Activated CD4-positive, alpha-beta T cell treated with anti-CD3 and anti-CD28 coated beads, Interleukin-2, amount 10 ng/mL, durations not matched to agents 7 days and 5 days (primary cell): ENCODE data around the gene RCOR1. TPM values are rescaled to one million over a fixed set of nuclear protein-coding genes. Genes with fewer than 3 reads are reported as not detected.

Experiments used
- CTCF ChIA-PET: fragments of 350-600 bp; sonication (Branson Sonifier 250); formaldehyde crosslinking; loops from one replicate; lab custom pipeline; 2021; ENCODE audit warnings: antibody characterized with exemption; lab: Charles Lee
- POLR2A ChIA-PET: fragments of 350-600 bp; sonication (Branson Sonifier 250); formaldehyde crosslinking; loops from one replicate; lab custom pipeline; 2021; ENCODE audit warnings: antibody characterized with exemption; lab: Charles Lee
- DNase-seq: peaks from one replicate; pipeline ENCODE4 v3.0.0-alpha.2; 2020
- H3K27ac Mint-ChIP-seq: one replicate; pipeline ENCODE4 v1.8.0; 2021; ENCODE audit warnings: mild to moderate bottlenecking, moderate library complexity, mixed read lengths
- H3K27me3 Mint-ChIP-seq: one replicate; pipeline ENCODE4 v1.8.0; 2021; ENCODE audit warnings: mixed read lengths
- H3K36me3 Mint-ChIP-seq: one replicate; pipeline ENCODE4 v1.8.0; 2021; ENCODE audit warnings: low read depth, mixed read lengths
- H3K4me1 Mint-ChIP-seq: one replicate; pipeline ENCODE4 v1.8.0; 2021; ENCODE audit warnings: mixed read lengths
- H3K4me3 Mint-ChIP-seq: one replicate; pipeline ENCODE4 v1.8.0; 2021; ENCODE audit warnings: mild to moderate bottlenecking, moderate library complexity, mixed read lengths
- H3K9me3 Mint-ChIP-seq: one replicate; pipeline ENCODE4 v1.8.0; 2021; ENCODE audit warnings: mixed read lengths
- total RNA-seq, 2 experiments: library from RNA; stranded (reverse); gene quantifications; one replicate each; pipeline ENCODE4 v1.2.3, GENCODE V29; 2021

Gene RCOR1
- total RNA-seq, 2 experiments from 2014 or later = 21.7 to 23.7 TPM

DNA sequence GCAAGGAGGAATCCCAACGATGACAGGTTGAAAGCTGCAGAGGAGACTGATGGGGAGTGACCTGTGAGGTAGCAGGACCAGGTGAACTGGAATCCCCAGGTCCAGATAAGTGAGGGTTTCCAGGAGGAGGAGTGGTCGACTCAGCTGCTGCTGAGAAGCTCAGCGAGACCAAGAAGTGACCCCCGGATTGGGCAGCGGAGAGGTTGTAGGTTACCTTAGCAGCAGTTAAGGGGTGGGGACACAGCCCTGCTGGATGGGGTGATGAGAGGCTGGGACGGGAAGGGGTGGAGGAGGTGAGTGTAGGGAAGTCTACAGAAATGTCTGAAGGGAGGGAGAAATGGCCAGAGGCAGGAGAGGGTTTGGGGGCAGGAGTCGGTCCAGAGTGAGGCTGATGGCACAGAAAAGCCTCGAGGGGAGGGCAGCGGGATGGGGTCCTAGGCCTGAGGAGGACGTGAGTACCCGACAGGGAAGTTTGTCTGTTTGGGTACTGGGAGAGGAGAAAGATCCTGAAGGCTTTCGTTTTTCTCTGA is 2.6 kb upstream of the RCOR1 start:
- peak overlapping the region; percentile 31 for H3K27ac Mint-ChIP-seq
- CTCF ChIA-PET = no interaction called here
- peak overlapping the region; percentile 92 for H3K4me3 Mint-ChIP-seq
- no peaks in the 10 kb centered on the region for H3K9me3 Mint-ChIP-seq
- peaks cover 18% of the 10 kb centered on the region for H3K4me1 Mint-ChIP-seq
- H3K36me3 Mint-ChIP-seq = peaks cover 5% of the 10 kb centered on the region
- POLR2A ChIA-PET = no interaction called here
- DNase-seq = no peak
- peaks cover 7% of the 10 kb centered on the region for H3K27me3 Mint-ChIP-seq

DNA sequence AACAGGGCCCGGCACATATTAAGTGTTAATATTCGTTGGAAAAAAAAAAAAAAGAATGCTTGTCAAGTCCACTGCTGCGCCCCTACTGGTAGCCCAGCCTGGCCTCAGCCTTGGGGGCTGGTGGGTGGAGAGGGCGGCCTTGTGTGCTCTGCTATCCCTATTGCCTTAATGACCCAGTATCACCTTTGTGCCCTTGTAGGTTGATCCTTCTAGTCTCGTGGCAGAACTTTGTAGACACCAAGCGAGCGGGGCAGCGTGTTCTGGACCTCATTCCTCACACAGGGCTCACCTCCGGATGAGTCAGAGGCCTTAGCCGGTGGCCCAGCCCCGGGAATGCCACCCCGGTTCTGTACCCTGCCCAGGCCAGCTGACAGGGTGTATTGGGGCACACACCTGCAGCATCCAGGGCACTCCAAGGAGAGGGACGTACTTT is 1.8 kb upstream of the RCOR1 start:
- Mint-ChIP-seq H3K27me3 (peaks cover 7% of the 10 kb centered on the region), H3K9me3 (no peaks in the 10 kb centered on the region), H3K36me3 (peaks cover 5% of the 10 kb centered on the region), H3K4me3 (peak overlapping the region; percentile 92), H3K4me1 (peaks cover 24% of the 10 kb centered on the region), H3K27ac (peak overlapping the region; percentile 71)
- ChIA-PET POLR2A (interaction anchor here (0.6 kb wide), 1 partner anchor 38 kb away, joined by 9 read pairs; no protein-coding TSS in a partner anchor), CTCF (interaction anchor here (1.0 to 1.3 kb wide), 3 partner anchors 18 to 66 kb away, joined by 3 read pairs; no protein-coding TSS in a partner anchor)
- no peak for DNase-seq

DNA sequence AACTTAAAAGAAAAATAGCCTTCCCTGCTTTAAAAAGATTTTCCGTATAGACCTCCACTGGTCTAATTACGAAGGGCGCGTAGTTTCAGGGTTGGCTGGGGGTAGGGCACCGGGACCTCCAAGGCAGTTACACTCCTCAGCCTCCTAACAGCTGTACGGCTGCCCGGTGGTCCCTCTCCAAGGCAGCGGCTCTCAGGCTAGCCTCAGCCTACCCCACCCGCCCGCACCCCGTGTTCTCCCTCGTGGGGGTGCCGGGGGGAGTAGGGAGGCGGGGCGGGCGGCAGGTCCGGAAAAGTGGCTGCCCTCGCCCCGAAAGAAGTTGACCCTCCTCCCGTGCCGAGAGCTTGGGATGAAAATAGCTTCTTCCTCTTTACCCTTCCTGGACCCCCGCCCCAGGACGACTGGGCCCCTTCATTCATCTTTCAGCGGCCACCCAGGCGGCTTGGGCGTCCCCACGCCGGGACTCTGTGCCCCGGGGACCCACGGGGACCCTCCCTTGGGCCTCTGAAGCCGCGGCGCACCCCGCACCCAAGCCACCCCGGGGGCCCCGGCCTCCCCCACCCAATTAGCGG is 991 bp upstream of the RCOR1 start:
- ChIA-PET CTCF (interaction anchor here (1.0 to 1.3 kb wide), 3 partner anchors 17 to 66 kb away, joined by 3 read pairs; no protein-coding TSS in a partner anchor), POLR2A (interaction anchor here (0.6 kb wide), 1 partner anchor 37 kb away, joined by 9 read pairs; no protein-coding TSS in a partner anchor)
- H3K27me3 Mint-ChIP-seq = peaks cover 6% of the 10 kb centered on the region
- H3K4me3 Mint-ChIP-seq = peak overlapping the region; percentile 92
- no peaks in the 10 kb centered on the region for H3K9me3 Mint-ChIP-seq
- DNase-seq = peak; percentile 18
- peaks cover 25% of the 10 kb centered on the region for H3K4me1 Mint-ChIP-seq
- H3K27ac Mint-ChIP-seq = peak overlapping the region; percentile 71
- H3K36me3 Mint-ChIP-seq = peaks cover 5% of the 10 kb centered on the region

DNA sequence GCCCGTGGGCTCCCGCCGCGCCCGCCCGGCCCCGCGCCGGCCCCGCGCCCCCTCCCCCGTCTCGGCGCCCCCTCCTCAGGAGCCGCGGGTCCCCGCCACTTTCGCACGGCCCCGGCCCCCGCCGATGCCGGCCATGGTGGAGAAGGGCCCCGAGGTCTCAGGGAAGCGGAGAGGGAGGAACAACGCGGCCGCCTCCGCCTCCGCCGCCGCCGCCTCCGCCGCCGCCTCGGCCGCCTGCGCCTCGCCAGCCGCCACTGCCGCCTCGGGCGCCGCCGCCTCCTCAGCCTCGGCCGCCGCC is 263 bp downstream of the RCOR1 start:
- ChIA-PET CTCF (no interaction called here), POLR2A (no interaction called here)
- Mint-ChIP-seq H3K9me3 (no peaks in the 10 kb centered on the region), H3K27me3 (peaks cover 2% of the 10 kb centered on the region), H3K27ac (no peak overlapping the region), H3K36me3 (peaks cover 5% of the 10 kb centered on the region), H3K4me3 (peak overlapping the region; percentile 92), H3K4me1 (peaks cover 25% of the 10 kb centered on the region)
- DNase-seq = no peak

DNA sequence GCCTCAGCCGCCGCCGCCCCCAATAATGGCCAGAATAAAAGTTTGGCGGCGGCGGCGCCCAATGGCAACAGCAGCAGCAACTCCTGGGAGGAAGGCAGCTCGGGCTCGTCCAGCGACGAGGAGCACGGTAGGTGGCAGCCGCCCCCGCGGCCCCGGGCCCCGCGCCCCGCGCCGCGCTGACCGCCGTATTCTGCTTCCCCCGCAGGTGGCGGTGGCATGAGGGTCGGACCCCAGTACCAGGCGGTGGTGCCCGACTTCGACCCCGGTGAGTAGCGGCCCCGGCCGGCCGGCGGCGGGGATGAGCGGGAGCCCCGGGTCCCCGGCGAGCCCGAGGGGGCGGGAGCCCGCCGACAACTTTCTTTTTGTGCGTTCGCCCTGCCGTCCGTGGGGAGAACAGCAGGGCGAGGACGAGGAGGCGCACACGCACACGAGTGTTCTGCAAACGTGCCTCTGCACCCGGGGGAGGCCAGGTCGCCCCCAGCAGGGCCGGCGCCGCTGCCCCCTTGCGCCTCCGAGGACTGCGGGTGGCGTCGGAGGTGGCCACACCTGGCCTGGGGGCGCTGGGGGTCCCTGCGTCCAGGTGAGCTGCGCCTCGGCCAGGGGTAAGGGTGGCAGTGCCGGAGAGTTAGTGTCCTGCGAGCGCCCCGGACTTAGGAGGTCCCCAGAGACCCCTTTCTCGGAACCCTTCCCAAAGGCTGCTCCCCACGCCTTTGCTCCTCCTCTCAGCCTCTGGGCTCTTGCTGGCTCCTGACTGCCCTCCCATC is 794 bp downstream of the RCOR1 start:
- Mint-ChIP-seq H3K36me3 (peaks cover 5% of the 10 kb centered on the region), H3K9me3 (no peaks in the 10 kb centered on the region), H3K4me3 (peak overlapping the region; percentile 76), H3K27me3 (peaks cover 2% of the 10 kb centered on the region), H3K4me1 (peaks cover 25% of the 10 kb centered on the region), H3K27ac (peak overlapping the region; percentile 86)
- CTCF ChIA-PET = interaction anchor here (0.9 to 2.6 kb wide), 8 partner anchors 11 to 132 kb away, joined by 3 to 11 read pairs (median 8); no protein-coding TSS in a partner anchor
- POLR2A ChIA-PET = no interaction called here
- DNase-seq = peak; percentile 67

DNA sequence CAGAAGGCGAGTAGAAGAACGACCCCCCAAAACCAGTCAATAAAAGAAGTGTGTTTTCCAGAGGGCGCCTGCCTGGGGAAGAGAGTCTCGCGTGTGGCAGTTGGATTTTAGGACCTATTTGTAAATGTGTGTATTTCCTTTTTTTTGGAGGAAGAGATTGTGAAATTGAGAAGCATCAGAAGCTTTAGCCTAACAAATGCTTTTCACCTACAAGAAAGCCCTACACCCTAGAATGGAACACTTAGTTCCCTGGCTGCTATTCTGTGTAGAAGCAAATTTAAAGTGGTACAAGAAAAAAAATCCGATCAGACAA is 1.3 kb downstream of the RCOR1 start:
- ChIA-PET POLR2A (no interaction called here), CTCF (interaction anchor here (0.6 to 2.6 kb wide), 19 partner anchors 9 to 1216 kb away, joined by 3 to 11 read pairs (median 4); no protein-coding TSS in a partner anchor)
- Mint-ChIP-seq H3K4me3 (peak overlapping the region; percentile 76), H3K4me1 (peaks cover 25% of the 10 kb centered on the region), H3K27ac (peak overlapping the region; percentile 86), H3K9me3 (no peaks in the 10 kb centered on the region), H3K27me3 (peaks cover 2% of the 10 kb centered on the region), H3K36me3 (peaks cover 6% of the 10 kb centered on the region)
- no peak for DNase-seq

DNA sequence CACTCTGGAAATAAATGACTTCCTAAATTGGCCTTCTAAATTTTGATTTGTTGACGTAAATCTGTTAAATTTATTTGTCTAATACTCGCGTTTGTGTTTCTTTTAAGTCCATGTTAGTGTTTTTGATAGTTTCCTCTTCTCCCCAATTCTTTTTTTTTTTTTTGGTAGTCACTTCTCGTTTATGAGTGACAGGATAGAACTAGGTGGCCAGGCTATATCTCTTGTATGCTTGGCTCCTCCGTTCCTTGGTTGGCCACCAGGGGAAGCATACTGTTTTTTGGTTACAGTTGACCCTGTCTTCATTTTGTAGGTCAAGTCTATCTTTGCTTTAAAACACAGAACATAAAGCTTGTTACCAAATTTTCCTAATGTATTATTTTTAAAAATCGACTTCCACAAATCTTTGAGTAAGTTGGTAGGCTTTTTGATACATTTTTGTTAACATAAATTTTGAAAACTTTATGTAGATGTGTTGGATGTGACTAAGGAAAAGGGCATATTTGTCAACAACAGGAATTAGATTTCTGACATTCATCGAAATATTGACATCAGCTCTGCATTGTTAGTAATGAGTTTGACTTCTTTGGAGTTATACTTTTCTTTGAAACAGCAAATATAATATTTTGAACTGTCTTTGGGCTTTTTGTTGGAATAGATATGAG is 2.2 kb downstream of the RCOR1 start:
- H3K4me1 Mint-ChIP-seq = peaks cover 32% of the 10 kb centered on the region
- H3K27me3 Mint-ChIP-seq = no peaks in the 10 kb centered on the region
- CTCF ChIA-PET = interaction anchor here (0.5 to 2.6 kb wide), 27 partner anchors 8 to 1217 kb away, joined by 3 to 11 read pairs (median 4); no protein-coding TSS in a partner anchor
- H3K36me3 Mint-ChIP-seq = peaks cover 12% of the 10 kb centered on the region
- DNase-seq = peak; percentile 74
- no peaks in the 10 kb centered on the region for H3K9me3 Mint-ChIP-seq
- peak overlapping the region; percentile 76 for H3K4me3 Mint-ChIP-seq
- peak overlapping the region; percentile 77 for H3K27ac Mint-ChIP-seq
- POLR2A ChIA-PET = no interaction called here

DNA sequence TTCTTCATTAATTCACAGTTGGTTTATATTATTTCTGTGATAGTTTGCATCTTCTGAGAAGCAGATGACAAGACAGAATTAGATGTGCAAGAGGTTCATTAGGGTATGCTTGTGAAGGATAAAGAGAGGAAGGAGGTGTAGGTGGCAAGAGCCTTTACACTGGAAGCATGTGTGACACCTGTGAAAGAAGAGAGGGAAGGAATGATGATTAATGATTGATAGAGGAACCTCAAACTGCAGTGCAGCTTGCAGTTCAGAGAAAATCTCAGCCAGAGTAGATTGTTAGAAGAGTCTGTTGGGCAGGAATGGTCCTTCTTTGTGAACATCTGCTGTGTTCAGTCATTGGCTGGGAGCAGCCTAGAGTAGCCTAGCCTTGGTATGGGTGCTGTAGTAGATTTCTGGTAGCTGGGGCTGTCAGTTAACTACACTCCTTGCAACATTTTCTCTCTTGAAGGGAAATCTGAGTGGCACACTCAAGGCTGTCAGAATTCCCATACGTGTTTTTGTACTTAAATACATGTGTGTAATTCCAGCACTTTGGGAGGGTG is 9.0 kb downstream of the RCOR1 start:
- Mint-ChIP-seq H3K27ac (no peak overlapping the region), H3K27me3 (no peaks in the 10 kb centered on the region), H3K4me1 (peaks cover 32% of the 10 kb centered on the region), H3K36me3 (peaks cover 17% of the 10 kb centered on the region), H3K9me3 (no peaks in the 10 kb centered on the region), H3K4me3 (no peak overlapping the region)
- ChIA-PET POLR2A (no interaction called here), CTCF (no interaction called here)
- no peak for DNase-seq

DNA sequence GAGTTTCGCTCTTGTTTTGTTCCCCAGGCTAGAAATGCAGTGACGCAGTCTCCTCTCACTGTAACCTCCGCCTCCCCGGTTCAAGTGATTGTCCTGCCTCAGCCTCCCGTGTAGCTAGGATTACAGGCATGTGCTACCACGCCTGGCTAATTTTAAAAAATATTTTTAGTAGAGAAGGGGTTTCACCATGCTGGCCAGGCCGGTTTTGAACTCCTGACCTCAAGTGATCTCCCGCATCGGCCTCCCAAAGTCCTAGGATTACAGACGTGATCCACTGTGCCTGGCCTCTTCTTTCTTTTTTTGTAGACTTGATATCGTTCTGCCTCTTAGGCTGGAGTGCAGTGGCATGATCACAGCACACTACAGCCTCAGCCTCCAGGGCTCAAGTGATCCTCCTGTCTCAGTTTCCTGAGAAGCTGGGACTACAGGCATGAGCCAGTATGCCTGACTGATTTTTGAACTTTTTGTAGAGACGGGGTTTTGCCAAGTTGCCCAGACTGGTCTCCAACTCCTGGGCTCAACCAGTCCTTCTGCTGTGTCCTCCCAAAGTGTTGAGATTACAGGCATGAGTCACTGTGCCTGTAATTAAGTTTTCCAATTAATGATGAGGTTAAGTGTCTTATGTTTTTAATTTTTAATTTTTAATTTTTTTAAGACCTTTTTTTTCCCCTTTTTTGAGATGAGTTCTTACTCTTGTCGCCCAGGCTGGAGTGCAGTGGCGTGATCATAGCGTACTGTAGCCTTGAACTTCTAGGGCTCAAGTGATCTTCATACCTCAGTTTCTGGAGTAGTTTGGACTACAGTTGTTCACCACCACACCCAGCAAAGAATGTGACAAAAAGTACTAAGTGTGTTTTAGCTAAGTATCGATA is 10.2 kb downstream of the RCOR1 start:
- Mint-ChIP-seq H3K27ac (no peak overlapping the region), H3K36me3 (peaks cover 17% of the 10 kb centered on the region), H3K27me3 (no peaks in the 10 kb centered on the region), H3K4me3 (no peak overlapping the region), H3K9me3 (no peaks in the 10 kb centered on the region), H3K4me1 (peaks cover 34% of the 10 kb centered on the region)
- DNase-seq = no peak
- CTCF ChIA-PET = interaction anchor here (0.6 kb wide), 1 partner anchor 8 kb away, joined by 4 read pairs; no protein-coding TSS in a partner anchor
- POLR2A ChIA-PET = no interaction called here

DNA sequence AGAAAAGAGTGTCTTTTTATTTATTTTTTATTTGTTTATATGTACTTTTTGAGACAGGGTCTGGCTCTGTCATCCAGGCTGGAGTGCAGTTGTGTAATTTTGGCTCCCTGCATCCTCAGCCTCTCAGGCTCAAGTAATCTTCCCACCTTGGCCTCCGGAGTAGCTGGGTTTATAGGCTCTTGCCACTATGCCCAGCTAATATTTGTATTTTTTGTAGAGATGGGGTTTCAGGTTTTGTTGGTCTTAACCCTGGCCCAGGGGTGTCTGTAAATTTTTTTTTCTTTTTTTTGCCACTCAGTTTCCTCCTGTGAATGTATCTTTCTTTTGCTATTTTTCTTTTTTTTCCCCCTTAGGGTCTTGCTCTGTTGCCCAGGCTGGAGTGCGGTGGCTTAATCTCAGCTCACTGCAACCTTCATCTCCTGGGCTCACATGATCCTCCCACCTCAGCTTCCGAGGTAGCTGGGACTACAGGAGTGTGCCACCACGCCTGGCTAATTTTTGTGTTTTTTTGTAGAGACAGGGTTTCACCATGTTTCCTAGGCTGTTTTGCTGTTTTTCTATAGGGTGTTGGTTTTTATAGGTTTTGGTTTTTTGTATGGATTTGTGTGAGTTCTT is 11.0 kb downstream of the RCOR1 start:
- H3K27me3 Mint-ChIP-seq = no peaks in the 10 kb centered on the region
- peaks cover 17% of the 10 kb centered on the region for H3K36me3 Mint-ChIP-seq
- no peak overlapping the region for H3K4me3 Mint-ChIP-seq
- no peak overlapping the region for H3K27ac Mint-ChIP-seq
- peaks cover 38% of the 10 kb centered on the region for H3K4me1 Mint-ChIP-seq
- POLR2A ChIA-PET = no interaction called here
- no peak for DNase-seq
- no peaks in the 10 kb centered on the region for H3K9me3 Mint-ChIP-seq
- CTCF ChIA-PET = interaction anchor here (0.6 to 1.8 kb wide), 2 partner anchors 9 kb away, joined by 4 to 9 read pairs; no protein-coding TSS in a partner anchor

DNA sequence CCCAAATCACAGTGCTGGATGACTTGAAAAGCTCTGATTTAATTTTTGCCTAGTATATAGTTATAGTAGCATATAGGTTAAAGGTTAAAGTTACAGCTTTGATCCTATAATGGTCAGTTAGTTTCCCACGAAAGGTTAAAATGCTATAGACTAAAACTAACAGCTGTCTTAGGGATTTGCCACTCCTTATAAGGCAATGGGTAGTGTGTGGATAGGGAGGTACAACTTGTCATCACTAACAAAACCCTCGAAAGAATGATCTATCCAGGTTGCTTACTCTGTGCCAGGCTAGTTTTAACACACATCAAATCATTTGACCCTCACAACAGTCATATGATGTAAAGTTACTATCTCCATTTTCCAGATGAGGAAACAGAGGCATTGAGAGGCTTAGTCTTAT is 11.7 kb downstream of the RCOR1 start:
- no peak overlapping the region for H3K4me3 Mint-ChIP-seq
- H3K9me3 Mint-ChIP-seq = no peaks in the 10 kb centered on the region
- no peak overlapping the region for H3K27ac Mint-ChIP-seq
- peaks cover 13% of the 10 kb centered on the region for H3K36me3 Mint-ChIP-seq
- ChIA-PET CTCF (interaction anchor here (1.8 kb wide), 1 partner anchor 10 kb away, joined by 9 read pairs; no protein-coding TSS in a partner anchor), POLR2A (no interaction called here)
- no peak for DNase-seq
- H3K4me1 Mint-ChIP-seq = peaks cover 35% of the 10 kb centered on the region
- H3K27me3 Mint-ChIP-seq = no peaks in the 10 kb centered on the region
